Measurements from ENCODE around the gene HOXA6.

DNA sequence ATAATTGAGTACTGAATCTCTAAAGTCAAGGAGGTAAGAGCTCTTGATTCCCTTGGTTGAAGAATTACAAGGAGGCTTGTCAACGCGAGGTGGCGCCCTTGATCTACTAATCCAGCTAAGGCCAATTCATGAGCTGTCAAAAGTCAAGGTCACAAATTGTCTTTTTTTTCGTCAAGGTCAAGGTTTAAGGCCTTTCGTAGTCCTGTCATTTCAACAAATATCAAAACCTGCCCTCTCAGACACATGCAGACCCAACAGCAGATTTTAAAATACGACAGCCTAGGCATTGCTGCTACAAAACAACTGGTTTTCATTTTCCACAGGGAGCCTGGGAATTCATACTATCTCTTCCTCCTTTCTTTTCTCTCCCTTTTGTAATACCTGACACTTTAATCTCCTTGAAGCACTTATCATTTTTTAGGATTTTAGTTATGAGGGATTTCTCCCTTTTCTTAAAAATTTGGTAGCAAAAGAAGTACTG is 48.8 kb upstream of the HOXA6 start:
- TF ChIP-seq, protein P1, sequence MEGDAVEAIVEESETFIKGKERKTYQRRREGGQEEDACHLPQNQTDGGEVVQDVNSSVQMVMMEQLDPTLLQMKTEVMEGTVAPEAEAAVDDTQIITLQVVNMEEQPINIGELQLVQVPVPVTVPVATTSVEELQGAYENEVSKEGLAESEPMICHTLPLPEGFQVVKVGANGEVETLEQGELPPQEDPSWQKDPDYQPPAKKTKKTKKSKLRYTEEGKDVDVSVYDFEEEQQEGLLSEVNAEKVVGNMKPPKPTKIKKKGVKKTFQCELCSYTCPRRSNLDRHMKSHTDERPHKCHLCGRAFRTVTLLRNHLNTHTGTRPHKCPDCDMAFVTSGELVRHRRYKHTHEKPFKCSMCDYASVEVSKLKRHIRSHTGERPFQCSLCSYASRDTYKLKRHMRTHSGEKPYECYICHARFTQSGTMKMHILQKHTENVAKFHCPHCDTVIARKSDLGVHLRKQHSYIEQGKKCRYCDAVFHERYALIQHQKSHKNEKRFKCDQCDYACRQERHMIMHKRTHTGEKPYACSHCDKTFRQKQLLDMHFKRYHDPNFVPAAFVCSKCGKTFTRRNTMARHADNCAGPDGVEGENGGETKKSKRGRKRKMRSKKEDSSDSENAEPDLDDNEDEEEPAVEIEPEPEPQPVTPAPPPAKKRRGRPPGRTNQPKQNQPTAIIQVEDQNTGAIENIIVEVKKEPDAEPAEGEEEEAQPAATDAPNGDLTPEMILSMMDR (IDR thresholded peaks at IDR 0.05), result peak; percentile 61 to 70 (median 66)
- TF ChIP-seq POLR2AphosphoS5 (IDR thresholded peaks at IDR 0.05) (peak in 1 of 2 donors; percentile 22), POLR2A (IDR thresholded peaks at IDR 0.05; ENCODE audit: low read depth) (no peak), EP300 (IDR thresholded peaks at IDR 0.05) (no peak)

Data from esophagus muscularis mucosa (tissue), 4 donors.